ENCODE data around the gene MPDU1. TPM values are rescaled to one million over a fixed set of nuclear protein-coding genes. Genes with fewer than 3 reads are reported as not detected.
A peak's percentile ranks its signal among the peaks of the same experiment; 100 is the strongest.

Gene MPDU1
- total RNA-seq, 1 donor from 2014 or later = 167 TPM

DNA sequence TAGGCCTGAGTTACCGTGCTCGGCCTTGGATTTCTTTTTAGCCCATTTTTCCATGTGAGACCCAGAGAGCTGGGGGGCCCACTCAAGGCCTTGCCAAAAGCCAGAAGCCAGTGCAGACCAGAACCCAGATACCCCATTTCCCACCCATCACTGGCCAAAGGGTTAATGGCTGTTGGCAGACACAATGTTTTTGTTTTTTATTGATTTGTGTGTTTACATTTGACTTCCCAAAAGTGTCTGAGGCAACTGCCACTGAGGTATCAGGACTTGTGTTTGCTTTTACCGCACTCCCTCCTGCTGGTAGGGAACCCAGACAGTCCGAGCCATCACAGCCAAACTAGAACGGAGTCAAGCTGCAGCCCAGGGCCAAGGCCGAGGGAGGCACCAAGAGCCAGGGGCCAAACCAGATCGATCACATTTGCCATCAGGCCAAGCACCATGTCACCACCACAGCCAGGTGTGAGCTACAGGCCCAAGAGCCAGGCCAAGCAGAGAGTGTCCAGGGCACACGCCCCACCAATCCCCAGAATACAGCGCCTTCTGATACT, 42.5 kb upstream of the MPDU1 start:
- Histone ChIP-seq H4K20me1 (ENCODE audit: low read depth) (no peaks in the 10 kb centered on the region), H3K27me3 (peaks cover 18% of the 10 kb centered on the region), H3K9me3 (ENCODE audit: low read depth) (no peaks in the 10 kb centered on the region), H3K36me3 (no peaks in the 10 kb centered on the region), H3K79me2 (ENCODE audit: low read depth) (no peaks in the 10 kb centered on the region), H3K4me3 (no peak overlapping the region), H3F3A (ENCODE audit: low read depth) (no peaks in the 10 kb centered on the region), H3K9ac (no peak overlapping the region), H3K4me1 (no peaks in the 10 kb centered on the region), H2AFZ (replicated peaks) (no peak overlapping the region), H3K4me2 (no peak overlapping the region), H3K27ac (no peak overlapping the region)
- DNase-seq (ENCODE audit: low spot score) = no peak
- H3K9me3 Mint-ChIP-seq = peaks cover 12% of the 10 kb centered on the region
- no peak overlapping the region for H3K4me3 Mint-ChIP-seq
- TF ChIP-seq, protein P1, sequence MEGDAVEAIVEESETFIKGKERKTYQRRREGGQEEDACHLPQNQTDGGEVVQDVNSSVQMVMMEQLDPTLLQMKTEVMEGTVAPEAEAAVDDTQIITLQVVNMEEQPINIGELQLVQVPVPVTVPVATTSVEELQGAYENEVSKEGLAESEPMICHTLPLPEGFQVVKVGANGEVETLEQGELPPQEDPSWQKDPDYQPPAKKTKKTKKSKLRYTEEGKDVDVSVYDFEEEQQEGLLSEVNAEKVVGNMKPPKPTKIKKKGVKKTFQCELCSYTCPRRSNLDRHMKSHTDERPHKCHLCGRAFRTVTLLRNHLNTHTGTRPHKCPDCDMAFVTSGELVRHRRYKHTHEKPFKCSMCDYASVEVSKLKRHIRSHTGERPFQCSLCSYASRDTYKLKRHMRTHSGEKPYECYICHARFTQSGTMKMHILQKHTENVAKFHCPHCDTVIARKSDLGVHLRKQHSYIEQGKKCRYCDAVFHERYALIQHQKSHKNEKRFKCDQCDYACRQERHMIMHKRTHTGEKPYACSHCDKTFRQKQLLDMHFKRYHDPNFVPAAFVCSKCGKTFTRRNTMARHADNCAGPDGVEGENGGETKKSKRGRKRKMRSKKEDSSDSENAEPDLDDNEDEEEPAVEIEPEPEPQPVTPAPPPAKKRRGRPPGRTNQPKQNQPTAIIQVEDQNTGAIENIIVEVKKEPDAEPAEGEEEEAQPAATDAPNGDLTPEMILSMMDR (IDR thresholded peaks at IDR 0.05) = no peak
- no peak for TF ChIP-seq EZH2 (IDR thresholded peaks at IDR 0.05)
- TF ChIP-seq EZH2phosphoT487 (IDR thresholded peaks at IDR 0.05) = no peak
- H3K27ac Mint-ChIP-seq = peak overlapping the region; percentile 46
- H3K36me3 Mint-ChIP-seq = no peaks in the 10 kb centered on the region
- H3K4me1 Mint-ChIP-seq = peaks cover 3% of the 10 kb centered on the region
- H3K27me3 Mint-ChIP-seq (ENCODE audit: insufficient read depth, low read depth) = peaks cover 8% of the 10 kb centered on the region

DNA sequence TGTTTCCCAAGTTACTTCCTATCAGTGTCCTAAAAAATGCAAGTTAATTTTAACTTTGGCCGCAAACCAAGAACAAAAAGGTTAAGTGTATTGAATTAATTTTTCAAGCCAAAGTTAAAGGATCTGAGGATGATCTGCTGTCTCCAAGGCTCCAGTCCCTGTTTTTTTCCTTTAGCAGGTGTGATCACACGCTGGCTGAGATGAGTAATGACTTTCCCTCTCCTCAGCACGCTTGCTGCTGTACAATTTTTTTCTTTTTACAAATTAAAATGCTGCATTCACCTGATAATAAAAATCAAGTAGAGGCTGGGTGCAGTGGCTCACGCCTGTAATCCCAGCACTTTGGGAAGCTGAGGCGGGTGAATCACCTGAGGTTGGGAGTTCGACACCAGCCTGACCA, 38.7 kb upstream of the MPDU1 start:
- Mint-ChIP-seq H3K4me1 (peaks cover 9% of the 10 kb centered on the region), H3K36me3 (no peaks in the 10 kb centered on the region), H3K27ac (no peak overlapping the region), H3K27me3 (ENCODE audit: insufficient read depth, low read depth) (peaks cover 23% of the 10 kb centered on the region), H3K9me3 (no peaks in the 10 kb centered on the region), H3K4me3 (no peak overlapping the region)
- no peaks in the 10 kb centered on the region for H3K36me3 ChIP-seq
- H3K9ac ChIP-seq = no peak overlapping the region
- H4K20me1 ChIP-seq (ENCODE audit: low read depth) = no peaks in the 10 kb centered on the region
- H3K9me3 ChIP-seq (ENCODE audit: low read depth) = no peaks in the 10 kb centered on the region
- no peak overlapping the region for H3K27ac ChIP-seq
- H3K4me3 ChIP-seq = no peak overlapping the region
- peaks cover 40% of the 10 kb centered on the region for H3K27me3 ChIP-seq
- TF ChIP-seq, protein P1 (IDR thresholded peaks at IDR 0.05) = no peak
- no peak for TF ChIP-seq EZH2phosphoT487 (IDR thresholded peaks at IDR 0.05)
- TF ChIP-seq EZH2 (IDR thresholded peaks at IDR 0.05) = no peak
- H3F3A ChIP-seq (ENCODE audit: low read depth) = peaks cover 15% of the 10 kb centered on the region
- no peak overlapping the region for H2AFZ ChIP-seq (replicated peaks)
- H3K79me2 ChIP-seq (ENCODE audit: low read depth) = no peaks in the 10 kb centered on the region
- peaks cover 3% of the 10 kb centered on the region for H3K4me1 ChIP-seq
- DNase-seq (ENCODE audit: low spot score) = no peak
- H3K4me2 ChIP-seq = no peak overlapping the region

DNA sequence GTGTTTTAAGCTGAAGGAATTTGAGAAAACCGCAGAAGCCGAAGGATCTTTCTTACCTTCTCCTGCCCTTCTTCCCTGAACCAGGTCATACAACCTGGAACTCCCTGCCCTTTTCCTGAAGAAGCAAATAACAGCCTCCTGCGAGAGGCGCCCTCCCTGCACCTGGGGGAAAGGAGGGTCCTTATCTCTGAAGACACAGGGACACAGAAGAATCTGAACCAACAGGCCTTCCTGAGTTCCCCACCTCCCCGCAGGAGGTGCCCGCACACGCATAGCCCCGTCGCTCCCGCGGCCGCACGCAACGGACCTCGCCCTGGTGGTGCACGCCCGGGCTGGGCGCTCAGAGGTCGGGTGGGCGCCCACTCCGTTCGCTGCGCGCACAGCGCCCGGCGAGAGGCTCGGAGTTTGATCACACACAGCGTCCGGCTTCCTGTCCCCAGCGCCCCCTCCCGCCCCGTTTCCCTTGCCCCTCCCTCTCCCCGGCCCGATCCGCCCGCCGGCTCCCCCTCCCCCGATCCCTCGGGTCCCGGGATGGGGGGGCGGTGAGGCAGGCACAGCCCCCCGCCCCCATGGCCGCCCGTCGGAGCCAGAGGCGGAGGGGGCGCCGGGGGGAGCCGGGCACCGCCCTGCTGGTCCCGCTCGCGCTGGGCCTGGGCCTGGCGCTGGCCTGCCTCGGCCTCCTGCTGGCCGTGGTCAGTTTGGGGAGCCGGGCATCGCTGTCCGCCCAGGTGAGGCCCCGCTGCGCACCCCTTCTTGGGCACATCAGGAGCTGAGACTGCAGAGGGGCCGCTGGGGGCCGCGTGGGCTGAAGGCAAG, 34.9 kb upstream of the MPDU1 start, which contains the start of gene TNFSF12:
Gene TNFSF12 (plus strand): TSS at position 474 of the 816 bp plus-strand sequence. CDS start 96 bp downstream, at position 570.
- H3K27ac Mint-ChIP-seq = no peak within 1 kb of the TSS
- H3K9ac ChIP-seq = no peak within 1 kb of the TSS

More for the DNA sequence above, 34.9 kb upstream of the MPDU1 start, which contains the start of gene TNFSF12:
- H3K27ac ChIP-seq = no peak within 1 kb of the TSS
- no peaks in the 10 kb centered on the region for H3K79me2 ChIP-seq (ENCODE audit: low read depth)
- H3K36me3 ChIP-seq = no peaks in the 10 kb centered on the region
- peak; percentile 61 for DNase-seq (ENCODE audit: low spot score)
- H4K20me1 ChIP-seq (ENCODE audit: low read depth) = no peaks in the 10 kb centered on the region
- peaks cover 3% of the 10 kb centered on the region for H3K4me1 ChIP-seq
- Mint-ChIP-seq H3K27me3 (ENCODE audit: insufficient read depth, low read depth) (peaks cover 21% of the 10 kb centered on the region), H3K4me3 (peak within 1 kb of the TSS; percentile 81), H3K36me3 (no peaks in the 10 kb centered on the region), H3K4me1 (peaks cover 9% of the 10 kb centered on the region), H3K9me3 (no peaks in the 10 kb centered on the region)
- peak within 1 kb of the TSS; percentile 65 for H3K4me3 ChIP-seq
- peaks cover 26% of the 10 kb centered on the region for H3K27me3 ChIP-seq
- peak within 1 kb of the TSS; percentile 87 for H3K4me2 ChIP-seq
- H2AFZ ChIP-seq (replicated peaks) = peak within 1 kb of the TSS; percentile 95
- TF ChIP-seq, protein P1 (IDR thresholded peaks at IDR 0.05) = no peak
- no peak for TF ChIP-seq EZH2phosphoT487 (IDR thresholded peaks at IDR 0.05)
- TF ChIP-seq EZH2 (IDR thresholded peaks at IDR 0.05) = peak; percentile 20
- H3K9me3 ChIP-seq (ENCODE audit: low read depth) = no peaks in the 10 kb centered on the region
- peaks cover 20% of the 10 kb centered on the region for H3F3A ChIP-seq (ENCODE audit: low read depth)

All from neural progenitor cell (in vitro differentiated cells).